Neural cell (in vitro differentiated cells): Measurements from ENCODE around the gene POU3F1. TPM values are rescaled to one million over a fixed set of nuclear protein-coding genes. Genes with fewer than 3 reads are reported as not detected.

Source experiments
- H2AFZ ChIP-seq: fragments of 200-600, 300-800 bp; sonication (generic), shearing (Covaris generic); 2 replicates; pipeline ENCODE4 v1.6.0; 2014; ENCODE audit warnings: low read depth, mild to moderate bottlenecking, antibody characterized with exemption, low read length, moderate library complexity
- H3F3A ChIP-seq: fragments of 200-600 bp; shearing (Covaris generic); 2 replicates; pipeline ENCODE4 v1.6.1; 2016; ENCODE audit warnings: mild to moderate bottlenecking, moderate library complexity, mixed read lengths, antibody characterized with exemption, low read length; ENCODE audit not compliant: insufficient read depth, poor library complexity, severe bottlenecking
- H3K27ac ChIP-seq: fragments of 200-600, 300-800 bp; sonication (generic), shearing (Covaris generic); 2 replicates; pipeline ENCODE4 v1.5.1; 2014; ENCODE audit warnings: mild to moderate bottlenecking, low read length, moderate library complexity
- H3K27me3 ChIP-seq: fragments of 300-800, 200-600 bp; sonication (generic), shearing (Covaris generic); 2 replicates; pipeline ENCODE4 v1.6.0; 2014; ENCODE audit warnings: mild to moderate bottlenecking, low read depth, low read length, moderate library complexity; ENCODE audit not compliant: insufficient read depth
- H3K36me3 ChIP-seq: fragments of 300-800, 200-600 bp; sonication (generic), shearing (Covaris generic); 2 replicates; pipeline ENCODE4 v1.5.1; 2014; ENCODE audit warnings: mild to moderate bottlenecking, antibody characterized with exemption, low read length, moderate library complexity; ENCODE audit not compliant: insufficient read depth
- H3K4me2 ChIP-seq: fragments of 300-800, 200-600 bp; sonication (generic), shearing (Covaris generic); 2 replicates; pipeline ENCODE4 v1.6.0; 2014; ENCODE audit warnings: mild to moderate bottlenecking, low read length
- H3K4me3 ChIP-seq: fragments of 300-800, 200-600 bp; sonication (generic), shearing (Covaris generic); 2 replicates; pipeline ENCODE4 v1.5.1; 2014; ENCODE audit warnings: mild to moderate bottlenecking, low read length, moderate library complexity
- H3K79me2 ChIP-seq: fragments of 200-600 bp; shearing (Covaris generic); replicated peaks from 2 replicates; pipeline ENCODE4 v1.6.0; 2014; ENCODE audit warnings: mild to moderate bottlenecking, low read length, moderate library complexity; ENCODE audit not compliant: insufficient read depth
- H3K9ac ChIP-seq: fragments of 300-800, 200-600 bp; sonication (generic), shearing (Covaris generic); 2 replicates; pipeline ENCODE4 v1.6.1; 2016; ENCODE audit warnings: mild to moderate bottlenecking, low read length, mixed read lengths
- H3K9me2 ChIP-seq: fragments of 200-600 bp; shearing (Covaris generic); 2 replicates; pipeline ENCODE4 v1.6.1; 2016; ENCODE audit warnings: mild to moderate bottlenecking, low read length, mixed read lengths; ENCODE audit not compliant: insufficient read depth
- H3K9me3 ChIP-seq: fragments of 200-600, 300-800 bp; sonication (generic), shearing (Covaris generic); 2 replicates; pipeline ENCODE4 v1.6.1; 2016; ENCODE audit warnings: mild to moderate bottlenecking, mixed run types, low read length, moderate library complexity, mixed read lengths
- H4K20me1 ChIP-seq: fragments of 200-600 bp; shearing (Covaris generic); 2 replicates; pipeline ENCODE4 v1.6.1; 2016; ENCODE audit warnings: mild to moderate bottlenecking, mixed run types; ENCODE audit not compliant: insufficient read depth
- CTCF ChIP-seq: fragments of 450-650 bp; IDR thresholded peaks from 2 replicates; pipeline ENCODE4 v1.5.1; 2014; ENCODE audit warnings: antibody characterized with exemption, mild to moderate bottlenecking, moderate library complexity; ENCODE audit not compliant: poor library complexity, severe bottlenecking
- EP300 ChIP-seq: fragments of 450-650 bp; conservative IDR thresholded peaks from 2 replicates; pipeline ENCODE4 v1.6.1; 2014; ENCODE audit warnings: antibody characterized with exemption, mild to moderate bottlenecking, moderate library complexity; ENCODE audit not compliant: poor library complexity, severe bottlenecking
- EZH2 ChIP-seq: fragments of 200-600, 300-800 bp; shearing (Covaris generic), sonication (generic); IDR thresholded peaks from 2 replicates; pipeline ENCODE4 v1.6.1; 2014; ENCODE audit warnings: antibody characterized with exemption, low read length, borderline replicate concordance, mild to moderate bottlenecking; ENCODE audit not compliant: insufficient read depth, poor library complexity, severe bottlenecking
- MXI1 ChIP-seq: fragments of 450-650 bp; conservative IDR thresholded peaks from 2 replicates; pipeline ENCODE4 v1.6.1; 2014; ENCODE audit warnings: antibody characterized with exemption, mild to moderate bottlenecking; ENCODE audit not compliant: poor library complexity, severe bottlenecking
- POLR2AphosphoS5 ChIP-seq: IDR thresholded peaks from 2 replicates; pipeline ENCODE4 v1.6.1; 2012
- RAD21 ChIP-seq: fragments of 450-650 bp; conservative IDR thresholded peaks from 2 replicates; pipeline ENCODE4 v1.6.1; 2014; ENCODE audit warnings: antibody characterized with exemption, mild to moderate bottlenecking, moderate library complexity
- REST ChIP-seq: IDR thresholded peaks from 2 replicates; pipeline ENCODE4 v1.6.1; 2012; ENCODE audit warnings: borderline replicate concordance
- SMC3 ChIP-seq: fragments of 450-650 bp; conservative IDR thresholded peaks from 2 replicates; pipeline ENCODE4 v1.6.1; 2014; ENCODE audit warnings: antibody characterized with exemption, mild to moderate bottlenecking, moderate library complexity; ENCODE audit not compliant: poor library complexity
- TAF1 ChIP-seq: IDR thresholded peaks from 2 replicates; pipeline ENCODE4 v1.6.1; 2012; ENCODE audit warnings: low read depth
- polyA plus RNA-seq: library from polyadenylated mRNA; depleted of rRNA; stranded (reverse); fragments of >200 nt; gene quantifications from 2 replicates; pipeline ENCODE4 v1.2.3, GENCODE V29; 2014

The POU3F1 gene
- polyA plus RNA-seq, 1 donor from 2014 or later = 3.1 TPM

GRCh38 chr1:38050397-38051078 lies 3.9 kb upstream of the POU3F1 start:
- no peak overlapping the region for H3K4me3 ChIP-seq
- H3F3A ChIP-seq = no peaks in the 10 kb centered on the region
- H3K27ac ChIP-seq = no peak overlapping the region
- H3K9me3 ChIP-seq = no peaks in the 10 kb centered on the region
- H3K36me3 ChIP-seq = no peaks in the 10 kb centered on the region
- no peak overlapping the region for H3K9ac ChIP-seq
- H3K4me2 ChIP-seq = no peak overlapping the region
- H3K9me2 ChIP-seq = no peaks in the 10 kb centered on the region
- H2AFZ ChIP-seq = no peak overlapping the region
- TF ChIP-seq TAF1 = no peak
- no peak for TF ChIP-seq SMC3
- no peak for TF ChIP-seq EP300
- H3K79me2 ChIP-seq = peaks cover 6% of the 10 kb centered on the region
- H4K20me1 ChIP-seq = peaks cover 1% of the 10 kb centered on the region
- peaks cover 3% of the 10 kb centered on the region for H3K27me3 ChIP-seq

GRCh38 chr1:38047603-38048141 lies 1.1 kb upstream of the POU3F1 start:
- Histone ChIP-seq H3K36me3 (no peaks in the 10 kb centered on the region), H3K4me3 (peak overlapping the region; percentile 88), H3K79me2 (peaks cover 28% of the 10 kb centered on the region), H3K9me3 (no peaks in the 10 kb centered on the region), H4K20me1 (peaks cover 20% of the 10 kb centered on the region), H3K9ac (peak overlapping the region; percentile 71), H3F3A (no peaks in the 10 kb centered on the region), H3K9me2 (no peaks in the 10 kb centered on the region), H3K27ac (peak overlapping the region; percentile 53), H3K4me2 (peak overlapping the region; percentile 32), H3K27me3 (peaks cover 31% of the 10 kb centered on the region), H2AFZ (no peak overlapping the region)
- TF ChIP-seq POLR2AphosphoS5 = no peak
- TF ChIP-seq TAF1 = peak; percentile 4

GRCh38 chr1:38046884-38047602 lies 450 bp upstream of the POU3F1 start:
- Histone ChIP-seq H2AFZ (peak overlapping the region; percentile 32), H4K20me1 (peaks cover 20% of the 10 kb centered on the region)

More at GRCh38 chr1:38046884-38047602, 450 bp upstream of the POU3F1 start:
- Histone ChIP-seq H3K79me2 (peaks cover 29% of the 10 kb centered on the region), H3K4me2 (peak overlapping the region; percentile 32), H3K9me2 (no peaks in the 10 kb centered on the region), H3K9ac (peak overlapping the region; percentile 71), H3F3A (no peaks in the 10 kb centered on the region), H3K4me3 (peak overlapping the region; percentile 88), H3K27ac (peak overlapping the region; percentile 53), H3K9me3 (no peaks in the 10 kb centered on the region), H3K27me3 (peaks cover 37% of the 10 kb centered on the region), H3K36me3 (no peaks in the 10 kb centered on the region)
- TF ChIP-seq POLR2AphosphoS5 (peak; percentile 32), EZH2 (no peak), TAF1 (peak; percentile 58), RAD21 (peak; percentile 79), REST (peak; percentile 37), EP300 (peak; percentile 27), MXI1 (peak; percentile 84), CTCF (peak; percentile 65), SMC3 (peak; percentile 78)
